Activated CD4-positive, alpha-beta T cell treated with anti-CD3 and anti-CD28 coated beads, Interleukin-2, amount 50 U/mL, for 4 hours (primary cell): ENCODE data around the gene EIF3A.
"Not testable (repeated sequence)": the region's sequence is repeated elsewhere in the genome, so short reads cannot be mapped to it uniquely, and the experiment has no call there.

Experiments used
- DNase-seq, 2 experiments: peaks; one replicate each; pipeline ENCODE4 v3.0.0-alpha.2; 2020

The EIF3A gene

DNA sequence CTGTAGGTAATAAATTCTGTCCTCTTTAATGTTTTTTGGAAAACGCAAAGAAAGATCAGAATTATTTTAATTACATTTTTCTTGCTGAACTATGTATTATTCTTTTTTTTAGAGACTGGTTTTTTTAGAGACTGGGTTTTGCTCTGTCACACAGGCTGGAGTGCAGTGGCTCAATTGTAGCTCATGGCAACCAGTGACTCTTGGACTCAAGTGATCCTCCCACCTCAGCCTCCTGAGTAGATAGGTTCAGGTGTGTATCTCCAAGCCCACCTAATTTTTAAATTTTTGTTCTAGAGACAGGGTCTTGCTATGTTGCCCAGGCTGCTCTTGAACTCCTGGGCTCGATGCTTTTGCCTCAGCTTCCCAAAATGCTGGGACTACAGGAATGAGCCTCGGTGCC, 18.0 kb upstream of the EIF3A start:
- DNase-seq: no peak

DNA sequence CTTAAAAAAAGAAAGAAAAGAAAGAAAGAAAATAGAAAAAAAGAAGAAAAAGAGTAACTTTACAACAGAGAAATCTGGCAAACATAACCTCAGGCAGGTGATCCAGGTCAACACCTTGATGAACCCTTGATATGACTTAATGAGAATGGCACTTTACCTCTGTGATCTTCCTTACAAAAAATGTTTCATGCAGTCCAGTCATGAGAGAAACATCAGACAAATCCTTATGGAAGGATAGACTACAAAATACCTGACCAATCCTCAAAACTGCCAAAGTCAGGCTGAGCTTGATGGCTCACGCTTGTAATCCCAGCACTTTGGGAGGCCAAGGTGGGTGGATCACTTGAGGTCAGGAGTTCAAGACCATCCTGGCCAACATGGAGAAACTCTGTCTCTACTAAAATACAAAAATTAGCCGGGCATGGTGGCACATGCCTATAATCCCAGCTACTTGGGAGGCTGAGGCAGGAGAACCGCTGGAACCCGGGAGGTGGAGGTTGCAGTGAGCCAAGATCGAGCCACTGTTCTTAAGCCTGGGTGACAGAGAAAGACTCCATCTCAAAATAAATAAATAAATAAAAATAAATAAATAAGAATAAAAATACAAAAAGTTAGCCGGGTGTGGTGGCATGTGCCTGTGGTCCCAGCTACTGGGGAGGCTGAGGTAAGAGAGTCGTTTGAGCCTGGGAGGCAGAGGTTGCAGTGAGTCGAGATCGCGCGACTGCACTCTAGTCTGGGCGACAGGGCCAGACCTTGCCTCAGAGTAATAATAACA, 16.2 kb upstream of the EIF3A start:
- not testable (repeated sequence) for DNase-seq

DNA sequence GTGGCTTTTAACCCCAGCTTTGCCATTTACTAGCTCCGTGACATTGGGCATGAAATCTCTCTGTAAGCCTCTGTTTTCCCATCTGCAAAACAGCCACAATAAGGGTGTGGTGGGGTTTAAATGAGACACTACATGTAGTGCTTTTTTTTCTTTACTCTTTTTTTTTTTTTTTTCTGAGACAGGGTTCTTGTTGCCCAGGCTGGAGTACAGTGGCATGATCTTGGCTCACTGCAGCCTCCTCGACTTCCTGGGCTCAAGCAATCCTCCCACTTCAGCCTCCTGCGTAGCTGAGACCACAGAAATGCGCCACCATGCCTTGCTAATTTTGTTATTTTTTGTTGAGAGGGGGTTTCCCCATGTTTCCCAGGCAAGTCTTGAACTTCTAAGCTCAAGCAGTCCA, 15.0 kb upstream of the EIF3A start:
- DNase-seq: no peak

DNA sequence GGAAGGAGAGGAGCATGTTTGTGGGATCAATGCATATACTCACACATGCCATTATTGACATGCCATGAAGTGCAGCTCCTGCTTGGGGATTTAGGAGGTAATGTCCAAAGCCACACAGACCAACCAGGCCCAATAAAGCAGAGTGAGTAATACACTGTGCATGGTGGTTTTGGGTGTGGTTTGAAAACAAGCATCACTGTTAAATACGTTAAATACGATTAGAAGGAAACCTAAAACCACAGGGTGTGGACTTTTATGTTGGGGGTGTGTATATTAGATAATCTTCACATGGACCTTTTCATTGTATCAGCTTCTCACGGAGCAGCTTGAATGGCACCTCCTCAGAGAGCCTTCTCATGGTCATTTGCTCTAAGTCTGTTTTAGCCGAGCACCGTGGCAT, 10.4 kb upstream of the EIF3A start:
- peak in 1 of 2 experiments; percentile 9 for DNase-seq

DNA sequence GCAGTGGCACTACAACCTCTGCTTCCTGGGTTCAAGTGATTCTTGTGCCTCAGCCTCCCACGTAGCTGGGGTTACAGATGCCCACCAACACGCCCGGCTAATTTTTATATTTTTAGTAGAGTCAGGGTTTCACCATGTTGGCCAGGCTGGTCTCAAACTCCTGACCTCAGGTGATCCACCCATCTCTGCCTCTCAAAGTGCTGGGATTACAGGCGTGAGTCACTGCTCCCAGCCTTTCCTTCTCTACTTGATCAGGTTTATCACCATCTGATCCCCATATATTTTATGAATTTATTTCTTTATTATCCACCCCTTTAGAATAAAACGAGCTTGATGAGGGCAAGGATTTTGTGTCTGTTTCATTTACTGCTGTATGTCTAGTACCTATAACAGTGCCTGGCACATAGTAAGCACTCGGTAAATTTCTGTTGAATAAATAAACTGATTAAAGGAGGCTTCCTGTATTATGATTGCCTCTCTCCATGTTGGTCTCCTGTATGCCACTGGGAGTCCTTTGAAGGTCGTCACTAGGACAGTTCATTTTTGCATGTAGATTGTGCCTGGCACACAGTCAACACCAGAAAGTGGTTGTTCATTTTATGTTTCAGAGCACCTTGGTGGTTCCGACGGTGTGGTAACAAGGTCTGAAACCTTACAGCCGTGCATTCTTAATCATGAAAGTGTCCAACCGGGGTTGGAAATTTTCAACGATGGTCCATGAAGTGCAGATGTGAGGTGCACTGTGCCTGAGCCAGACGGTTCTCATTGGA, 9.6 kb upstream of the EIF3A start:
- DNase-seq: peak in 1 of 2 experiments; percentile 11

DNA sequence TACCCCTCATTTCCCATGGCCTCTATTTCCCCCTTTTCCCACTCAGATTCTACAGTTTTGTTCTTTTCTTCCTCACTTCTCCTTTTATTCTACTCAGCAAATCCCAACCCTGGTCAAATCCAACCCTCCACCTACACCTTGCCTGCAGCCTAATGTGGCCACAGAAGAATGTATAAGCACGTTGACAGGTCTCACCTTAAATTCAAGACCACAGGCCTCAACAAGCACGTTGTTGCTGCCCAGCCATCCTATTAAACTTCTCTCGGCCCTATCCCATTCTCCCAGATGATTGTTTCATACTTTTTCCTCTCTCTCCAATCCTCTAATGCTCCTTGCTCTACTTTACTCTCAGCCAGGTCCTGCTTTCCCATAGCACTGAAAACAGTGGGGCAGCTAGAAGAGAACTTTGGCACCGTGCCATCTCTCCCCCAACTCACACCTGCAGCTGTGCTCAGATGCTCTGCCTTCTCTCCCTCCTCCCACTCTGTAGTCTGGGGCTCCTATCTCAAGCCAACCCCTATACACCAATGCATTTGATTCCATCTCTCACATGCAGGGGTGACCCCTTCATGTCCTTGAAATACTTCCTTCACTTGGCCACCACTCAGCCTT, 6.8 kb upstream of the EIF3A start:
- DNase-seq: no peak

DNA sequence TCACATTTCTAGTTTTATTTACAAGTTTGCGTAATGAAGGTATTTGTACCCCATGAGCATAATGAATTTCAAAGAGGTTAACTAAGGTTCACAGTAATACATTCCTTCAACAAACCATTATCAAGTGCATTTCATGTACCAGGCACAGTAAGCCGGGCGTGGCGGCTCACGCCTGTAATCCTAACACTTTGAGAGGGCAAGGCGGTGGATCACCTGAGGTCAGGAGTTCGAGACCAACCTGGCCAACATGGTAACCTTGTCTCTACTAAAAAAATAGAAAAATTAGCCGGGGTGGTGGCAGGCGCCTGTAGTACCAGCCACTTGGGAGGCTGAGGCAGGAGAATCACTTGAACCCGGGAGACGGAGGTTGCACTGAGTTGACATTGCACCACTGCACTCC, 4.3 kb upstream of the EIF3A start:
- no peak for DNase-seq

DNA sequence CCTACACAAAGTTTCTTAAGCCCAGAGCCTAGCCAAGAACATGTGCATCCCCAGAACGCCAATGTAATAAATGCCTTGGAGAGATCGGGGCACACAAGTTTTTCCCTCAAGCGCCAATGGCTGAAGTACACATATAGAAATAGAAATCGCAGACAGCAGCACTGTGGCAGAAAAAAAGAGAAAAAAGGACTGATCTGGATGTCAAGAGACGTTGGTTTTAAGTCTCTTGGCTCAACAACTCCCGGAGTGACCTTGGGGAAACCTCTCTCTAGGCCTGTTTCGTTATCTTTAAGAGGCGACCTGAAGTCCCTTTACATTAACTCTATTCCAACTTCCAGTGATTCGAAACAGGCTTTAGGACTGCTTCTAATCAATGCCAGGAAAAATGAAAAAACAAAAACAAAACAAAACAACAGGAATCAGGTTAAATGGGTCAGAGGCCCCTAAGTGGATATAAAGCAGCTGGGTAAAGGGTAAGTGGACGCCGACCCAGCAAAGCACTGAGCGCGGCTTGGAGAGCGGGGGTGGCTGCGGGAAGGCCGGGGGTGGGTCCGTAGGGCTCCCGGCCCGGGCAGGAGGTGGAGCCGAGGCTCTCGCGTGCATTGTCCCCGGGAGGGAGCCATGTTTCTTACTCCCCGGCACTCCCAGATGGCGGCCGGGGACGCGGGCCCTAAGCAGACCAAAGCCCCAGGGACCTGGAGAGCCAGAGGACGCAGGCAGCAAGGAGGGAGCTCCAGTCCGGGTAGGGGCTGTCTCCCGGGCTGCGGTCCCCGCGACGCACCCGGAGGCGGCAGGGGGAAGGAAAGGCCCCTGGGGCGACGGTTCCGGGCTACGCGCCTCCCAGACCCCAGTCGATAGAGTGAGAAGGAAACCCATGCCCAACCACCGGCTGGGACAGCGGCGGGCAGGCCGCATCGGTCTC, 757 bp downstream of the EIF3A start:
- peak; percentile 47 to 51 for DNase-seq

DNA sequence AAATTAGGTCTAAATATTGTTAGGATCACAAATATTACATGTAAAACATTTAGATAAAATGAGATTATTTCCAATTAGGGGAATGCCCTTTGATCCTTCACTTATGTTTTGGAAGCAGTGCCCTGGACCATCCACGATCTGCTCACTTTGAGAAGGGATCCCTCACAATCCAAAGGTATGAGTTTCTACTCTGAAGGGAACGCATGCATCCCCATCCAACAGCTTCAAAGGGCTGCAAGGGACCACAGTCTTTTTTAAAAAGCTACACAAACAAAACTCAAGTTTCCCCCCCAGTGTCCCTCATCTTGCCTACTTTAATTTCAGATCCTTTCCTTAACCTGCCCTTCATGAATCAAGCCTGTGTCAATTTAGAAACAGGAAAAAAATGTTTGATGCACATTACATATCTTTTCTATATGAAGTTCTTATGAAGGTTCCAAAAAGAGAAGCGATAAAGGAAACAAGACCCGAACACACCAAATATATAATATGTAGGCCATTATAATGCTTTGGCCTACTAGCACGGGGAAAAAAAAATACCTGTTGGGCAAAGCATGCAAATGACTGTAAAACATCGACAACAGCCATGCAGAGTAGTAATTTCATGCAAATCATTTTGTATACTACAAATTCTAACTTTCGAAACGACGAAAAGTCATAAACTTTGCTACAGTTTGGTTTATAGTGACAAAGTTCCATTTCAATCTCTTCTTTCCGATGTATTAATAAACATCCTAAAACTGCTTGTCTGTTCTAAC, 2.0 kb downstream of the EIF3A start:
- no peak for DNase-seq

DNA sequence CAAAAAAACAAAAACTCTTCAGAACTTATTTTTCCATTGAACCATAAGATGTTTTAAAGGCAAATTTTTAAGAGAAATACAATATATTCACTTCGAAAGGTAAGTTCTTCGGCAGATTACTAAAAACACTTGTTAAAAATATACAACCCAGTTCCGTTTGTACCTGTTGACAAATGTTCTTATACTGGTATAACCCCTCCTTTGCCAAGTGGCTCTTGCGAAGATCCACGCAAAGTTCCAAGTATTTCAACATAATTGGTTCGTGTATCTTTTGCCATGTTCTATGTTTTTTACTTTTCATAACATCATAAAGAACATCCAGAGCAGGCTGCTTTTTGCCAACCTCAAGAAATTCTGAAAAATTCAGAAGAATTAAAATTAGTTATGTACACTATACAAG, 7.0 kb downstream of the EIF3A start:
- no peak for DNase-seq

DNA sequence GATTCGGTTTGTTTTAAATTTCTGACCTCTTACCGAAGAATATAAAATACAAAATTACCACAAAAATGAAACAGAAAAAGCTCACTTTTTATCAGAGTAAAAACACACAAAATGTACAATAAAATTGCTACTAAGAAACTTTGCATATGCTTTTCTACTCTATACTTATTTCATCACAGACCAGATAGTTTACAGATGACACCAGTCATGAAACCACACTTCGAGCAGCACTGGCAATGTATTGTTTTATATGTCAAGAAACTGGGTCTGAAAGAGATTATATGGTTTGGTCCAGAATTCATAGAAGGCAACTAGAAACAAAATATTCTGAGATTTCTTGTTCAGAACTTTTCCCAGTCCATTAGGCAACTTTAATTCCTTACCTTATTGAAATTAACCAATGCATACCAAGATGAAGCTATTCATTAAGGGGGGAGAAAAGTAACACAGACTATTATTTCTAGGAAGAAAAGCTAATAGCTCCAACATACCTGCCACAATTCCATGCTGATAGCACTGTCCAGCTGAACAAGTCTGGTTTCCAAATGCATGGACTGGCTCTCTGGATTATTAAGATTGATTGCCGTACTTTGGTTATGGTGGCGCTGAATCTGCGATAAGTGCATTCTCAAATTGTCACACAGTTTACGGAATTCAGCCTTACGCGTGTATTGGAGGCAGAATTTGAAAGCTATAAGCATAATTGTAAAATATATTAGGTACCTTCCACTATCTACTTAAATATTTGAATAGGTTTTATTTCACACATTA, 10.0 kb downstream of the EIF3A start:
- no peak for DNase-seq

DNA sequence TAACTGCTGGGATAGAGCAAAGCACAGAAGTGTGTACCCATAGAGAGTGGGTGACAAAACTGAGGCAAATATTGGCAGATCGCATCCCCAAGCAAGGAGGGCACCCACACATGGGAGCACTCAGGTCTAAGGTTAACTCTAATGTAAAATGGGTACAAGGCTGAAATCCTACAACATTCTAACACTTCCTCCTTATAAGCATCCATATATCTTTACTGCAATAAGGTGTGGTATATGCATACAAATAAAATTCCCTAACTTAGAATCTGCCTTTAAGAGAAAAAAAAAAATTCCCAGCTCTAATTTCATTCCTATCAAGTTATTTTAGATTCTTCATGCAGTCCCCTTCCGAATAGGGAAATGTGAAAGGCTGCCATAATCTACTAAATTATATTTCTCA, 18.7 kb downstream of the EIF3A start:
- no peak for DNase-seq

DNA sequence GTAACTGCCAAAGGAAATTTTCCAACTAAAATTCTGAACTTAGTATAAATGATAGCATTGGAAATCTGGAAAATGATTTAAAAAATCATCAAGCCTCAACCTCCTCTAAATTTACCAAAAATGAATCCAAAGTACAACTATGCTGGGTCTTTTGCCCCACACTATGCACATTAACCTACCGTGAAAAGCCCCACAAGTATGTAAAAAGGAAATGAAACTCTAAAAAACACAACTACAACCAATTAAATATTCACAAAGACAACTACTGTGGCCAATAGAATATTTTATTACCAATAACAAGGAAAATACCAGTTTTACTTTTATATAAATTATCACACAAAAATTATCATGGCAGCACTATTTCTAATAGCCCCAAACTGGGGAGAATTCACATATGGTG, 19.3 kb downstream of the EIF3A start:
- no peak for DNase-seq

DNA sequence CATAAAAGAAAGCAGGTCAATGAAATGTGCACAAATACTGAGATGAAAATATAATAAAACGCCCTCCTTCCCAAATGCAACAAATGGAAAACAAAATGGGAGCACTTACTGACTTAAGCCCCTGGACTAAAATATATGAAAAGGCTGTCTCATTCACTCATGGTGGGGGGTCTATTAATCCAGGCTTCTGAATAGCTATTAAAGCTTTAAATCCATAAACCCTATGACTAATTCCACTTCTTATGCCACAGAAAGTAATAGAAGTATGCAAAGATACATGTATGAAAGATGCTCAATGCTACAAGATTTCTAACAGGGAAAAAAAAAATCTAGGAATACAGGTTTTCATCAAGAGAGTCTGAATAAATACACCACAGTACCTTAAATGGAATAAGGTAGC, 20.5 kb downstream of the EIF3A start:
- no peak for DNase-seq

DNA sequence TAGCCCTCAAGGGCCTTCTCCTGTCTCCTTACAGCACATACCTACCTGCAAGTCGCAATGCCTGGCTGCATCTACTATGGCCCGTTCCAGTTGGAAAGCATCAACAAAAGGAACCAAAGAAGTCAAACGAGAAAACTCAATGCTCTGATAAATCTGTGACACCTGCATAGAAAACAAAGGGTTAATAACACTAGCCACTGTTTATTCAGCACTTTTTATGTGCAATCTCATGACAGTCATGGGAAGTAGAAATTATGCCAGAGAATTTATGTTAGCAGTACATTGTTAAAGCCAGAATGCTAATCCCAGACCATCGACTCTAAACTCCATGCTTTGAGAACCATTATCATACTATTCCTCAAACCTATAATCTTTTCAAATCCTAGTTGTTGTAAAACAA, 21.1 kb downstream of the EIF3A start:
- DNase-seq: no peak

DNA sequence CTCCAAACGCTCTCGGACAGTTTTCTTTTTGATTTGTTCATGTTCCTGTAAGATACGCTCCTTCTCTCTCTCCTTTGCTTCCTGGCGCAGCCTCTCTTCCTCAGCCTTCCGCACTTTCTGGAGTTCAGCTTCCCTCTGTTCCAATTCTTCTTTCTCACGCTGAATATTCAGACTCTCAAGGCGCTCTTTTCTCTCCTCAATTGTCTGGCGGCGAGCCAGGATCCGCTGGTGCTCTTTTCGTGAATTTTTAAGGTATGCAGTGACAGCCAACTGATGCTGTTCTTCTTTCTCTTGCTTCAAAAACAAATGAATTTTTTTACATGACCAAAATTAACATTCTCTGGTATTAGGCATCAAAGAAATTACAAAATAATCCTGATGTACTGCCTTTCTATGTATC, 22.6 kb downstream of the EIF3A start:
- DNase-seq: no peak

DNA sequence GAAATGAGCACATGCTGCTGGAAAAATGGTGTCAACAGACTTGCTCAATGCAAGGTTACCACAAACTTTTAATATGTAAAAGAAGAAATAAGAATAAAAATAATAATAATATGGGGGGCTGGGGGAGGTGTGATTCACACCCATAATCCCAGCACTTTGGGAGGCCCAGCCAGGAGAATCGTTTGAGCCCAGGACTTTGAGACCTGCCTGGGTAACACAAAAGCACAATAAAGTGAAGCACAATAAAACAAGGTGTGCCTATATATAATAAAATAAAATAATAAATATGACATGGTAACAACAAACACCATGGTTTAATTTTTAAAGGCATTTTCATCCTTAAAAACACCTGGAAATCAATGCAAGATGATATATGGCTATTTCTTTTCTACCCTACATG, 25.1 kb downstream of the EIF3A start:
- DNase-seq: no peak

DNA sequence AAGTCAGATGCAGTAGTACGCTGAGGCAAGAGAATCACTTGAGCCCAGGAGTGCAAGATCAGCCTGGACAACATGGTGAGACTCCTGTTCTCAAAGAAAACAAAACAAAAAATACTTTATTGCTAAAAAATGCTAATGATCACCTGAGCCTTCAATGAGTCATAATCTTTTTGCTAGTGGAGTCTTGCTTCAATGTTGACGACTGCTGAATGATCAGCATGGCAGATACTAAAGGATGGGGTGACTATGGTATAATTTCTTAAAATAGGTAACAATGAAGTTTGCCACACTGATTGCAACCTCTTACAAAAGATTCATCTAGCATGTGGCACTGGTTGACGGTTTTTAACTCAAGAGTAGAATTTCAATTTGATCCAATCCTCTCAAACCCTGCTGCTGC, 28.8 kb downstream of the EIF3A start:
- no peak for DNase-seq

DNA sequence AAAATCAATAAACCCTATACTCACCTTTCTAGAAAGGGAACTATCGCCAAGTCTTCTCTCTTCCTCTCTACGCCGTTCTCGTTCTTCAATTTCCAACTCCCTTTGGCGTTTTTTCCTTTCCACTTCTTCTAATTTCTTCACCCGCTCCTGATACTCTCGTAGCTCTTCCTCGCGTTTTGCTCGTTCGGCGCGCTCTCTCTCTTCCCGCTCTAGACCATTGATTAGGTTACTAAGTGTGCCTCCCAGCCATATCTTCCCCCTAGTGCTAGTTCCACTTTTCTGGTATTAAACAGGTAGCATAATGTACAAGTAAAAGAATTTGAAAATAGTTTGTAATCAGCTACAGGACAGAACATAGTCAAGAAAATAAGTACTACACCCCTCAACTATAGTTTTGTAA, 30.8 kb downstream of the EIF3A start:
- no peak for DNase-seq

DNA sequence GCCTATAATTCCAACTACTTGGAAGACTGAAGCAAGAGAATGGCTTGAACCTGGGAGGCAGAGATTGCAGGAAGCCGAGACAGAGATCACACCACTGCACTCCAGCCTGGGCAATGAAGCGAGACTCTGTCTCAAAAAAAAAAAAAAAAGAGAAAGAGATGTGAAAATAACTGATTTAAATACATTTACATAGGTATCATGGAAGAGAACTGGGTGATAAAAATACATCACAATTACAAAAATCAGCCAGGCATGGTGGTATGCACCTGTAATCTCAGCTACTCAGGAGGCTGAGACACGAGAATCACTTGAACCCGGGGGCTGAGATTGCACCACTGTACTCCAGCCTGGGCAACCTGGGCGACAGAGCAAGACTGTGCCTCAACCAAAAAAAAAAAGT, 31.3 kb downstream of the EIF3A start:
- no peak for DNase-seq

DNA sequence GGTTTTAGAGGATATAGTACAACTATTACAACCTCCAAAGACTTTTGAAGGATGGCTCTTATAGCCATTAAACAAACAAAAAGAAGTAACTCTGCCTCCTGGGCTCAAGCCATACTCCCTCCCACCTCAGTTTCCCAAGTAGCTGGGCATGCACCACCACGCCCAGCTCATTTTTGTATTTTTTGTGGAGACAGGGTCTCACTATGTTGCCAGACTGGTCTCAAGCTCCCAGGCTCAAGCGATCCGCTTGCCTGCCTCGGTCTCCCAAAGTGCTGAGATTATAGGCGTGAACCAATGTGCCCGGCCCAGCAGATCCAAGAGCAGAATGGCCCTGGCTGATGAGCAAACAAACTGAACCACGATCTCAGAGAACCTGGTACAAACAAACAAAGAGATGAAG, 35.1 kb downstream of the EIF3A start:
- no peak for DNase-seq
